ENCODE measurements around the gene H1-8.

DNA sequence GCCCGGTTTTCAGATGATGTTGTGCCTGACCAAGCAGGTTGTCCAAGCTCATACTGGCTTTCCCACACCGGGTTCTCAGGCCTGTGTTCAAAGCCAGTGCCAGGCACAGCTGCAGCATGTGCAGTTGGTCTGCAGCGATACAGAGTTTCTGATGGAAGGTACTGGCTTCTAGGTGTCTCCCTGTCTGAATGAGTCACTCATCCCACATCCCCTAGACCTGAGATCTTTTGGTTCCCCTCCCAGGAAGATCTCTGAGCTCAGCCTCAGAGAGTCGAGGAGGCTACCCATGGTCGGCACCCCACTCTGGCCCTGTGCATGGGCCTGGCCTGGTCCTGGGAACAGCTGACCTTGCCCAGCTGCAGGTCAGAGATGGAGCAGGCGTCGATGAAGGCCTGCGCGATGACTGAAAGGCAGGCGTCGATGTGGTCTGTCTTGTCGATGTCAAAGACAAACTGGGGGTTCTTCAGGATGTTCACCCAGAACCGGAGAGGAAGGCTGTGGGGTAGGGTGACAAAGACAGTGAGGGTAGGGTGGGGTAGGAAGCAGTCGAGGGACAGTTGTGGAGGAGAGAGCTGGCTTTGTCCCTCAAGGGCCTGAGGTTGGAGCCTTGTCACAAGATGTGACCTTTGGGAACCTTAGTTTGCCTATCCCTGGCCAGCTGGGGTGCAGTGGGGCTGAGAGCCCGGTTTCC lies 15.3 kb downstream of the H1-8 start:
- TF ChIP-seq, protein P1, sequence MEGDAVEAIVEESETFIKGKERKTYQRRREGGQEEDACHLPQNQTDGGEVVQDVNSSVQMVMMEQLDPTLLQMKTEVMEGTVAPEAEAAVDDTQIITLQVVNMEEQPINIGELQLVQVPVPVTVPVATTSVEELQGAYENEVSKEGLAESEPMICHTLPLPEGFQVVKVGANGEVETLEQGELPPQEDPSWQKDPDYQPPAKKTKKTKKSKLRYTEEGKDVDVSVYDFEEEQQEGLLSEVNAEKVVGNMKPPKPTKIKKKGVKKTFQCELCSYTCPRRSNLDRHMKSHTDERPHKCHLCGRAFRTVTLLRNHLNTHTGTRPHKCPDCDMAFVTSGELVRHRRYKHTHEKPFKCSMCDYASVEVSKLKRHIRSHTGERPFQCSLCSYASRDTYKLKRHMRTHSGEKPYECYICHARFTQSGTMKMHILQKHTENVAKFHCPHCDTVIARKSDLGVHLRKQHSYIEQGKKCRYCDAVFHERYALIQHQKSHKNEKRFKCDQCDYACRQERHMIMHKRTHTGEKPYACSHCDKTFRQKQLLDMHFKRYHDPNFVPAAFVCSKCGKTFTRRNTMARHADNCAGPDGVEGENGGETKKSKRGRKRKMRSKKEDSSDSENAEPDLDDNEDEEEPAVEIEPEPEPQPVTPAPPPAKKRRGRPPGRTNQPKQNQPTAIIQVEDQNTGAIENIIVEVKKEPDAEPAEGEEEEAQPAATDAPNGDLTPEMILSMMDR (IDR thresholded peaks at IDR 0.05): no peak
- no peak for TF ChIP-seq POLR2A (IDR thresholded peaks at IDR 0.05)
- TF ChIP-seq POLR2AphosphoS5 (IDR thresholded peaks at IDR 0.05): no peak

Data from upper lobe of left lung (tissue), 4 donors.